Activated T-helper 17 cell treated with anti-CD3 and anti-CD28 coated beads, Interleukin-2, amount 50 U/mL, for 72 hours (primary cell): Measurements from ENCODE around the gene CHM. TPM values are rescaled to one million over a fixed set of nuclear protein-coding genes. Genes with fewer than 3 reads are reported as not detected.

Source experiments
- total RNA-seq, 2 donors: library from RNA; stranded (reverse); gene quantifications; one replicate each; pipeline ENCODE4 v1.2.3, GENCODE V29; 2022

CHM gene
- total RNA-seq, 2 donors from 2014 or later: 14.8 to 20.5 TPM

Other genes starting within 250 kb of the CHM start
- gene DACH2, start 100.9 kb upstream of the CHM start, total RNA-seq: not detected